SKM-1 treated with dmso at 0.1 percent for 144 hours (cell line): ENCODE data around the gene UTS2R.
"Not testable (repeated sequence)": the region's sequence is repeated elsewhere in the genome, so short reads cannot be mapped to it uniquely, and the experiment has no call there.

ENCODE experiments used
- DNase-seq: peaks from one replicate; lab custom pipeline; 2025; ENCODE audit not compliant: unreplicated experiment; lab: John Stamatoyannopoulos, UW

UTS2R gene

DNA sequence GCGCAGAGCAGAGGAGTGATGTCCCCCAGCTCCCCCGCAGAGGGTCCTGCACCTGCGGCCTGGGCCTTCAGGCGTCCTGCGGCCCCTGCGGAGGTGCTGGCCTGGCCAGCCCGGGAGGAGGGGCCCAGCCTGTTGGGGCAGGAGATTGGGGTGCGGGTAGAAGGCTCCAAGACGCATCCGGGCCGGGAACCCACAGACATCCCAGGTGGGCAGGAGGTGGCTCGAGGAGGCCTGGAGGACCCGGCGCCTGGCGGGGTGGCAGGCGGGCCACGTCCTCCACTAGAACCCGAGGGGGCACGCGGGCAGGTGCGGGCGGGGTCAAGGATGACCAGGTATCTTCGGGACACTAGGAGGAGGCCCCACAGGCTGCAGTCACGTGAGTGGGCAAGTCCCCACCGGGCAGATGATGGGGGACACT, 37.4 kb upstream of the UTS2R start:
- DNase-seq = no peak

DNA sequence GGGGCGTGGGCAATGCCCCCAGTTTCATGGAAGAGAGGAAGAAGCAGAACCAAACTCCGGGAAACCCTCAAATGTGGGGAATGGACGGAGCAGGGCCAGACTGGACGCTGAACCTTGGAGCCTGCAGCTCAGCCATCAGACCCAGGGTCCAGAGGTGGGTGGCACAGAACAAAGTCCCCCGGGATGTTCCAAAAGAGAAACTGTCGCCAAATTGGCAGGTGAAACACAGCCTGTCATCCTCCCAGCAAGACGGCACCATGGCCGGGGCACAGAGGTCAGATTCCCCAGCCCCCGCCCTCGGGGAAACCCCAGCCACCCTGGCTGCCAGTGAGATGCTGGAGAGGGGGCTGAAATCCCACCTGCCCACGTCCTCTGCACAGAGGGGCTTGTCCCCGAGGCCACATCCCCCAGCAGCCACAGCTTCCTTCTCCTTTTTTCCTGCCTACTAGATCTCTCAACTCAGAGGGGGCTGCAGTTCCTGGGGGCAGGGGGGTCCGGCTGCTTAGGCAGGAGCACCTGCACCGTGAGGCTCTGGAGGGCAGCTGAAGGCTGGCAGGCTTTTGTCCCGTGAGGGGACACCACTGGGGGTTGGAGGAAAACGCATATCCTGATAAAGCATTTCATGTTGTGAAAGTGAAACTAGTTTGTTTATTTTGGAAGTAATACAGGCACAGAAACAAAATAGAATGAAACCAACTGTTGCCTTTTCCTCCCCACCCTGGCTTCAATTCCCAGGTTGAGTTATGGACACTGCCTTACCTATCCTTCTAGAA, 36.8 kb upstream of the UTS2R start:
- no peak for DNase-seq

DNA sequence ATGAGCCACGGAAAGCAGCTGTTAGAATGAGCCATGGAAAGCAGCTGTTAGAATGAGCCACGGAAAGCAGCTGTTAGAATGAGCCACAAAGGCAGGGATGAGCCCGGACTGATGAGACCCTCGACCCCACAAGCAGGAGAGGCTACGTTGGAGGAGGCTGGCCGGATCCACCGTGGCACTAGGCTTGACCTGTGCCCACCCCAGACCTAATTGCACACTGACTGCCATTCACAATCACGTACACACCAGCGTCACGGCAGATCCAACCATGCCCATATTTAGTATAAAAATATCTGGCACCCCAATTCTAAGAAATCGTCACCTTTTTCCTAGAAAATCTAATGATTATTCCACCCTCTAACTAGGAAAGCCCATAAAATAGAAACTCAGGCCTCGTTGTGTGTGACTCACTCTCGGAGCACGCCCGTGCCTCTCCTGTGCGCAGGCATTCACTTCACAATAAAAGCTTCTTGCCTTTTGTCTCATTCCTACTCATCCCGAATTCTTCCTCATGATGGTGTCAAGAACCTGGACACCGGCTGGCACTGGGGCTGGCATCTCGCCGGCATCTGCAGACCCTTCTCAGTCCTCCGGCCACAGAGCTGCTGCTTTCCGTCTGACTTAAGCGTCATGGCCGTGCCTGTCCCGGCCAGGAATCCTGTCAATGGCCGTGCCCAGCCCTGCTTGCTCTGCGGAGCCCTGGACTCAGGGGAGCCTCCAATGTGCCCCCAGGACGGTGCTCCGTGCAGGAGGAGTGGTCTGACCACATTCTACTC, 32.5 kb upstream of the UTS2R start:
- no peak for DNase-seq

DNA sequence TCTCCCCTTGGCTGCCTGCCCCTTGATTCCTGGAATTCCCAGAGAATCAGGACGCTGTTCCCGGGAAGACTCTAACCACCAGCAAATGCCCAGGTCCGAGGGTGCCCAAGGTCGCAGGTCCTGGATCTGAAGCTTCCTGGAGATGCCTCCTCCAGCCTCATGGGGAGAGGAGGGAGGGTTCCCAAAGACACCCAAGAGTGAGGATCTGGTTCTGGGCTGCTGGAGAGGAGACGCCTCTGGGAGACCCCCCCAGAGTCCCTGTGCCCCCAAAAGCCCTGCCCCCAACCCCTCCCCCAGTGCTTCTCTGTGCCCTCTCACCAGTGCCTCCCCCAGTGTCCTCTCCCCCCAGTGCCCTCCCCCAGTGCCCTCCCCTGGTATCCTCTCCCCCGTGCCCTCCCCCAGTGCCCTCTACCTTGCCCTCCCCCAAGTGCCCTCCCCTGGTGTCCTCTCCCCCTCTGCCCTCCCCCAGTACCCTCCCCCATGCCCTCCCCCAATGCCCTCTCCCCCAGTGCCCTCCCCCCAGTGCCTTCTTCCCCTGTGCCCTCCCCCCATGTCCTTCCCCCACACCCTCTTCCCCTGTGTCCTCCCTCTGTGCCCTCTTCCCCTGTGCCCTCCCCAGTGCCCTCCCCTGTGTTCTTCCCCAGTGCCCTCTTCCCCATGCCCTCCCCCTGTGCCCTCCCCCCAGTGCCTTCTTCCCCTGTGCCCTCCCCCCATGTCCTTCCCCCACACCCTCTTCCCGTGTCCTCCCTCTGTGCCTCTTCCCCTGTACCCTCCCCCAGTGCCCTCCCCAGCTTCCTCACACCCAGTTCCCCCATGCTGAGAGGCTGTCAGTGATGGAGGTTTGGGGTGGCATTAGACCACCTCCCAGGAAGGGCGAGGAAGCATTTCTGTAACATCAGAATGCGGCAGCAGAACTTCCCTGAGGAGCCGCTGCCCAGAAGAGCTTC, 31.7 kb upstream of the UTS2R start:
- no peak for DNase-seq

DNA sequence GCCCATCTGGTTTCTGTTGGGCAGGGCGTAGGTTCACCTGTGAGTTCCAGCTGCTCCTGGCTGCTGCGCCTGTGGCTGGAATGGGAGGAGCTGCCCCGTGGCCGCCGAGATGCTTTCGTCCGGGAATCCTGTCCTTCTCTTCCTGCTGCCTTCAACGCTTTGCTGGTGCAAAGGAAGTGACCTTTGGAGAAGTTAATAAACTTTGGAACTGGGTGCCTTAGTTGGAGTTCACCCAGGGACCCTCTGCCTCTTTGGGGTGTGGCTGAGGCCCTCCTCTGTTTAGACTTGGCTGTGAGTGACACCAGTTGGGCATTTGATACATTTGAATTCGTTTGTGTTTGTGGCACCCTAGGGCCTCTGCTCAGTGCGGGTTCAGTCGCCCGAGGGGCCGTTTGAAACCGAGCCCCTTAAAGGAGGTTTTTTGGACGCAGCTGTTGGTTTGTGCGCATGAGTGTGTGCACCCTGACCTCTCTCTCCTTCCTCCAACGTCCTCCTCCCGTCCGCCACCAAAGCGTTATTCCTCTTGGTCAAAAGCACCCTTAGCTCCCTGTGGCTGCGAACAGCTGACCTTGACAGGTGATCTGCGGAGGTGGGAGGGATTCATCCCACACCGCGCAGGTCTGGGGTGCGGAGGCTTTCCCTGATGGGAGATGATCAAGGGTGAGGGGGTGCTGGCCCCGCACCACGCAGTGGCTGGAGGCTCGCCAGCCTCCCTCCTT, 29.0 kb upstream of the UTS2R start:
- no peak for DNase-seq

DNA sequence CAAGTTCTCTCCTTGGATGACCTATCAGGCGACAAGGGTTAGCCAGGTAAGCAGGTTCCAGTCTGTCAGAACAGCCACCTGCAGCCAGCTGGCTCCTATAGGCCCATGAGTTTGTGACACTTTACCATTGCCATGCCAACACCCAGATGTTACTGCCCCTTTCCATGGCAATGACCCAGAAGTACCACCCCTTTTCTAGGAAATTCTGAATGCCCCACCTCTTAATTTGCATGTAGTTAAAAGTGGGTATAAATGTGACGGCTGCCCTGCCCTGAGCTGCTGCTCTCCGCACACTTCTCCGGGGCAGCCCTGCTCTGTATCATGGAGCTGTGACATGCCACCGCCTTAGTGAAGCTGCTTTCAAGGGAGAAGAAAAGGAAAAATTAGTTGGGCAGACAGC, 28.0 kb upstream of the UTS2R start:
- no peak for DNase-seq

DNA sequence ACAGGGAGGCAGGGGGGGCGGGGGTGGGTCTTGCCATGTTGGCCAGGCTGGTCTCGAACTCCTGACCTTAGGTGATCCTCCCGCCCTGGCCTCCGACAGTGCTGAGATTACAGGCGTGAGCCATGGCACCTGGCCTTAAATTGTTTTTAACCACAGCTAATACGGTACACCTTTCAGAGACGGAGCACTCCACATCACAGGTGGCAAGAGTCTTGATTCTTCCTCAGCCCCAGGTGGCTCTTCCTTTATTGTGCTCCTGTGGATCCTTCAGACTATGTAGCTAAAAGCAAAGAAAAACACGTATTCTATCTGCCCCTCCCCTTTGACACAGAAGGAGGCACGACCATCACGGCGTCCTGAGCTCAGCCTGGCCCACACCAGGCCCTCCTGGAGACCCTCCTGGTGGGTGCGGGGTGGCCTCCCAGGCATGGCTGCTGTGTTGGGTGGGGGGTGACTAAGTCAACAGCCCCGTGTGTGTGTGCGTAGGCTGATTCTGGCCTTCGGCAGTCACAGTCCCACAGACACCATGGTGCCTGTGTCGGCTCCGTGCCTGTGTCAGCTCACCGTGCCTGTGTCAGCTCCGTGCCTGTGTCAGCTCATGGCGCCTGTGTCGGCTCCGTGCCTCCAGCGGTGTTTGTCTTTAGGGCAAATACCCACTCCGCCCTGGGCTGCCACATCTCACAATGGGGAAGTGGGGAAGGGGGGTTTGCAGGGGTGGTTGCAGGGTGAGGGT, 27.2 kb upstream of the UTS2R start:
- no peak for DNase-seq

DNA sequence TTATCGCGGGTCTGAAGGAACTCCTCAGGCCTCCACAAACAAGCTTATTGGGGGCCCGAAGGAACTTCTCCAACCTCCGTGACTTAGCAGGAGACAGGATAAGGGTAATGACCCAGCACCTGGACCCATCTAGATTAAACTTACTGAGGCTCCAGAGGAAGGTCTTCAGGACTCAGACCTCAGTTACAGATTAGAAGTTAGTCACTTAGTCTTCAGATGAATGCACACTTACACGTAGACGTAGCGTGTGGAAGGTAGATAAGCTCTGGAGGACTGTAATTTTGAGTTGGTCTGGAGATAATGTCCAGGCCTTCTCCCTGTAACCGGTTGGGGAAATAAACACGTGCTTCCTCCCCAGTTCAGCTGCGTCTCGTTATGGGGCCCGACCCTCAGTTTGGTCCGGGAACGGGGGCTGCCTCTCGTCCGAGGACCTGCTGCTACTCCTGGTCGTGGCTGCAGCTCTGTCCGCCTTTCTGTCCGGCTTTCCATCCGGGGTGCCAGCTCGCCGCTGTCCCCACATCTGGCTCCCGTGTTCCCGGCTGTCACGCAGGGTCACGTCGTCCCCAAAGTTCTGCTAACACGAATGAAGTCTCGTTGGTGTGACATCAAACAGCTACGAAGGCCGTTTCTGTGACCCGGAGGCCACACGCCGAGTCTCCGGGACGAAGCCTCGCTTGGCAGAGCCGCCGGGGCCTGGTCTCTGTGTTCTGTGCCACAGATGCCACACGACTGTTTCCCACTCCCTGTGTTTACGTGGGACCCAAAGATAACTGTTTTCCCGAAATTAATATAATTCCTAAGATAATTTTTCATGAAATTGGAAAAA, 26.2 kb upstream of the UTS2R start:
- no peak for DNase-seq

DNA sequence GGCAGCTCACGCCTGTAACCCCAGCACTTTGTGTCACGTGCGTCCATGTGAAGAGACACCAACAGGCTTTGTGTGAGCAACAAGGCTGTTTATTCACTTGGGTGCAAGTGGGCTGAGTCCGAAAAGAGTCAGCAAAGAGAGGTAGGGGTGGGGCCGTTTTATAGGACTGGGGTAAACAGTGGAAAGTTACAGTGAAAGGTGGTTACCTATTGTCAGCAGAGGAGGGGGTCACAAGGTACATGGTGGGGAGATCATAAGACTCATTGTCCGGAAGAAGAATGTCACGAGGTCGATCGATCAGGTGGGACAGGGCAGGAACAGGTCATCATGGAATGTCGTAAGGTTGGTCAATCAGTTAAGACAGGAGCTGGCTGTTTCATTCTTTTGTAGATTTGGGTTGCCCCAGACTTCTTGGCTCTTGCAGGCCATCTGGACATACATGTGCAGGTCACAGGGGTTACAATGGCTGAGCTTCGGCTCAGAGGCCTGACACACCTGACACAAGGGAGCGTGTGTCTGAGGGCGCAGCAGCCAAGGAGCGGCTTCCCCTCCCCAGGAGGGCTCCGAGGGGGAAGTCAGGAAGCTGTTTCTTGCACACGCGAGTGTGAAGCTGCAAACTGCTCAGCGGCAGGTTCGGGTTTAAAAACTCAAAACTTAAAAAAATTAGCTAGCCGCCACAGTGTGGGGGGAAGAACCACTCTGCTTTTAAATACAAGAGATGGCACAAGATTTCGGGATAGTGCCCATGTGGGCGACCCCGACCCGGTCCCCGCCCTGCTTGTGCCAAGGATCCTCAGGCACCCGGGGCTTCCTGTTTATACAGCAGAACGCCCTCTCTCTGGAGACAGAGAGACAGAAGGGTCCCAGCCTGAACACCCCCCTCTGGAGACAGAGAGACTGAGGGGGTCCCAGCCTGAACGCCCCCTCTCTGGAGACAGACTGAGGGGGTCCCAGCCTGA, 24.9 kb upstream of the UTS2R start:
- DNase-seq = no peak

DNA sequence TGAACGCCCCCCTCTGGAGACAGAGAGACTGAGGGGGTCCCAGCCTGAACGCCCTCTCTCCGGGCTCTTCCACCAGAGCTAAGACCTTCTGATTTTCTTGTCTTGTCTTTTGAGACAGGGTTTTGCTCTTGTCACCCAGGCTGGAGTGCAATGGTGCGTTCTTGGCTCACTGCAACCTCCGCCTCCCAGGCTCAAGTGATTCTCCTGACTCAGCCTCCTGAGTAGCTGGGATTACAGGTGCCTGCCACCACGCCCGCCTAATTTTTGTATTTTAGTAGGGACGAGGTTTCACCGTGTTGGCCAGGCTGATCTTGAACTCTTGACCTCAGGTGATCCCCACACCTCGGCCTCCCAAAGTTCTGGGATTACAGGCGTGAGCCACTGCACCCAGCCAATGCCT, 23.6 kb upstream of the UTS2R start:
- DNase-seq = not testable (repeated sequence)

DNA sequence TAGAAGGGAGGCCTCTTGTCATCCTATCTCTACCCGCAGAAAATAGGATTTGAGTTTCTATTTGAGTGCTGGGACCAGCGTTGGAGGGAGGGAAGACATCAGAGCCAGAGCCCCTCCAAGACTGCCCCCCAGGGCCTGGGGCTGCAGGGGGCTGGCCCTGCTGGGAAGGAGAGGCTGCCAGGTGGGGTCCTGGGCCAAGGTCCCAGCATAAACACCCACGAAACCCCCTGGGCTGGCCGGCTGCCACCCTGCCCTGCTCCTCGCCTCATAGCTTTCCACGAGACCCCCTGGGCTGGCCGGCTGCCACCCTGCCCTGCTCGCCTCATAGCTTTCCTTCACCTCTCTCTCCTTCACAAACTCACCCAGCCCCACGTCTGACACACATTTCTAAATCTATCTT, 23.1 kb upstream of the UTS2R start:
- DNase-seq = no peak

DNA sequence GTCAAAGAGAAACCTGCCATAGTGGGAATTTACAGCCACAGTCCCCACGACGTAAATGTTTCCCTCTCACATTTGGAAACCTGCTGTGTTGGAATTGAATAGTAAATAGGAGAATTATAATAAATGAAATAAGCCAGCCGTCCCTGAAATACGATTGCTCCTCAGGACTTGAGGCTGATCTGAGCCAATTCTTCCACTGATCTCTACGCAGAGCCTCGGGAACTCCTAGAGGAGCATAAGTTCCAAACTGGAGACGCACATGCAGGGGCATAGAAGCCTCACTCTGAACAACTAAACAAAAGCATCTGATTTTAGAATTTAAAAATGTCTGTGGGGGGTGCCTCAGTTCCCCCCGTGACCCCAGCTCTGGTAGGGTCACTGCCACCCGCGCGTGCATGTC, 22.7 kb upstream of the UTS2R start:
- no peak for DNase-seq

DNA sequence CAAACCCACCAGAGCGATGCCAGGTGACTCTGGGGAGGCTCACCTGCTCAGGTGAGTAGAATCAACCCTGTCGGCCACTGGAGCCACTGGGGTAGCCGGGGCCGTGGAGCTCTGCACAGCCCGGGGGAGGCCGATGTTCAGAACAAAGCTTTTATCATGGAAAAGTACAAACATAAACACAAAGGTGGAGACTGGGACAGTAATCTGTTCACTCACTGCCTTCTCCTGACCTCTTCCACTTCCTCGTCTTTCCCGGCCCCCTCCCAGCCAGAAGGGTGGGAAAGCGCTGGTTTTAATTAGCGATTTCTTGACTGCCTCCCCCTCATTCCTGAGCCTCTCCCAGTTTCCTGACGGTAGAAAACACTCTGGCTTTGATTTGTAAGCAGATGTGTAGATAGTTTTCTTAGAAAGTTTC, 22.3 kb upstream of the UTS2R start:
- no peak for DNase-seq

DNA sequence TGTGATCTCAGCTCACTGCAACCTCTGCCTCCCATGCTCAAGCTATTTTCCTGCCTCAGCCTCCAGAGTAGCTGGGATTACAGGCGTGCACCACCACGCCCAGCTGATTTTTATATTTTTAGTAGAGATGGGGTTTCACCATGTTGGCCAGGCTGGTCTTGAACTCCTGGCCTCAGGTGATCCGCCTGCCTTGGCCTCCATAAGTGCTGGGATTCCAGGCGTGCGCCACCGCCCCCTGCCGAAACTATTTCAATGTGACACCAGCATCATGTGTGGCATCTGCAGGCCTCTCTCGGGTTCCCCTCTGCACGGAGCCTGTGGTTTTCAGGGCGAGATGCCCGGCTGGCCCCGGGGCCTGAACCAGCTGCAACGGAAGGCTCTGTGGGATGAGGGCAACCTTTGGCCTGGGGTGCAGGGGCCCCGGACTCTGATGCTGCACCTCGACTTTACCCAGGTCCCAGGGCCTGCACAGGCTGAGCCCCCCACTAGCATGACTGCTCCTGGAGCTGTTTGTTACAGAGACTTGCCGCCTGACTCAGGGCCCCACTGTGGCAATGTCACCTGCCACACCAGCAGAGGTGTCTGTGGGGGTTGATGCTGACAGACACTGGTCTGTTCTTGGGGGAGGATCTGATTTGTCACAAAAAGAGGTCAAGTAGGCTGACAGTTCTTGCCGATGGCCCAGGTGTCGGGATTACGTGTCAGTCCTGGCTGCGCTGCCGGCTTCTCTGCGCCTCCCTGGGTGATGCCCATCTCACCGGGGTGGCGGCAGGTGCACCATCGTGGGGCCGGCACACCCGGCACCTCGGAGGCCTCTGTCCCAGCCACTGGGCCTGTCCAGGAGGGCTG, 21.2 kb upstream of the UTS2R start:
- no peak for DNase-seq

DNA sequence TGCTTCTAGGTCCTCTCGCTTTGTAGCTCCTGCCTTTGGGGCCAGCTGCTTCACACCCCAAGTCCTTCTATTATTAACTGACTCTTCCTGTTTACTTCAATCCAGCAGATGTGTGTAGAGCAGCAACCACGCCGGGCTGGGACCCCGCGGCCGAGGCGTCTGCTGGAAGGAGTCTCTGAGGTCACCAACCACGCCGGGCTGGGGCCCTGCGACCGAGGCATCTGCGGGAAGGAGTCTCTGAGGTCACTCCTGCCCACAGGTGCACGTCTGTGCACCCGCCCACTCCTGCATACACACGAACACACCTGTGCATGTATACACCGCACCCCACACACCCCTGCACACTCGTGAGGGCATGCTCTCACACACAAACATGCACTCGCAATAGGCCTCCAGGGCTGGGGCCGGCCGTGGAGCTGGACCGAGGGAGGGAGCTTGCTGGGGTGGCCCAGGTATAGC, 20.3 kb upstream of the UTS2R start:
- no peak for DNase-seq

DNA sequence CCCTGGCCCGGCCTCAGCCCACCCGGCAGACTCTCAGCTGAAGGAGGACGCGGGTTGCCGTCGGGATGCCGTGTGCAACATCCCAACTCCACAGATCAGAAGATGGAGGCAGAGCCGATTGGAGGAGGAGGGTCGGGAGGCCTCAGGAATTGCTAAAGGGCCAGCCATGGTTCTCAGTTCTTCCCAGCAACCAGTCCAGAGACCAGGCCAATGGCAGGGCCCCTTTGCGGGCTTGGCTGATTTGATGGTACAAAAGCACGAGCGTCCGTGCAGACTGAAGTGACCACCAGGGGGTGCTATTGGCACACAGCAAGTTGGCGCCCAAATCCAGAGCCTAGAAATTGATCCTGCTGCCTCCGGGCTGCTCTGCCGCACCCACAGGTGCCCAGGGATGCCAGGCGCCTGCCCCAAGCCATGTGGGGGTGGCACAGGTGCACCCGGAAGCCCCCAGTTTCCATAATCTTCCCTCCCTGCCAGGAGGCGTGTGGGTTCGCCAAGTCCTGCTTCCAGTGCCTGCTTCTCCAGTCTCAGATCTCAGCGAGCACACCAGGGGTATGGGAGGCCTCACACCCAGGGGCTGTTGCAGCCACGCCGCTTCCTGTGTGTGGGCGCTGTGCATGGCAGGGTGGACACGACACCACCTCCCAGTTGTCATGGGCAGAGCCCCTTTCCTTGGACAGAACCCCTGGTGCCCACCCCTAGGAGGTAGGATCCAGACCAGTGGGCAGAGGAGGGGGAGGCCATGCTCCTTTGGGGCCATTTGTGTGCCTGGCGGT, 19.7 kb upstream of the UTS2R start:
- peak; percentile 74 for DNase-seq
